Fibroblast of the aortic adventitia (primary cell): ENCODE results near the gene CCDC8. TPM values are rescaled to one million over a fixed set of nuclear protein-coding genes. Genes with fewer than 3 reads are reported as not detected.
A peak's percentile ranks its signal among the peaks of the same experiment; 100 is the strongest.

Experiments used
- DNase-seq: peaks from one replicate; pipeline ENCODE4 v3.0.0-alpha.2; 2010; ENCODE audit warnings: low read depth
- H3K4me3 ChIP-seq: 2 replicates; pipeline ENCODE4 v1.5.1; 2011; ENCODE audit warnings: low read depth, mild to moderate bottlenecking, control low read depth, low read length, moderate library complexity
- CTCF ChIP-seq: IDR thresholded peaks from 2 replicates; pipeline ENCODE4 v1.5.1; 2011; ENCODE audit warnings: mild to moderate bottlenecking, low read length, control low read depth, inconsistent platforms; ENCODE audit not compliant: insufficient read depth
- total RNA-seq: library from RNA; depleted of rRNA; stranded (reverse); fragments of >200 nt; gene quantifications from 2 replicates; pipeline ENCODE4 v1.2.3, GENCODE V29; 2012; ENCODE audit warnings: low replicate concordance

CCDC8 gene
- total RNA-seq, 1 donor: 8.5 TPM

DNA sequence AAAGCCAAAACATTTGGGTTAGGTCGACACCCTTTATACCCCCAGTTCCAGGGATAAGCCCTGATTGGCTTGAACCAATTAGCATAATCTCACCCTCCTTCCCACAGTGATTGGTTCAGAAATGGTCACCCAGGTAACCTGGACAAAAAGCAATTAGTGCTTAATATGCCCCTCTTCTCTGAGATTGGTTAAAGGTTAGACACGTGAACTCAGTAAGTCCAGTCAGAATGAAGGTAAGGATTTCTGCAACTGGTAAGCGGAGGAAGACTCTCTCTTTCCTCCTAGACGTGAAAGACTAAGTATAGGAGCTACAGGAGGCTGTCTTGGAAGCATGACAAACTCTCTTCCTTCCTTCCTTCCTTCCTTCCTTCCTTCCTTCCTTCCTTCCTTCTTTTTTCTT, 16.6 kb upstream of the CCDC8 start:
- DNase-seq: no peak
- H3K4me3 ChIP-seq: no peak overlapping the region
- TF ChIP-seq CTCF: no peak

- no peak for TF ChIP-seq CTCF
- DNase-seq: no peak
- peak within 1 kb of the TSS; percentile 44 for H3K4me3 ChIP-seq
Measured at GRCh38 chr19:46428239-46429135, 15.1 kb upstream of the CCDC8 start, which contains the start of gene PNMA8C. PNMA8C (minus strand) TSS chr19:46428936; CDS start chr19:46428359, 577 bp downstream.

DNA sequence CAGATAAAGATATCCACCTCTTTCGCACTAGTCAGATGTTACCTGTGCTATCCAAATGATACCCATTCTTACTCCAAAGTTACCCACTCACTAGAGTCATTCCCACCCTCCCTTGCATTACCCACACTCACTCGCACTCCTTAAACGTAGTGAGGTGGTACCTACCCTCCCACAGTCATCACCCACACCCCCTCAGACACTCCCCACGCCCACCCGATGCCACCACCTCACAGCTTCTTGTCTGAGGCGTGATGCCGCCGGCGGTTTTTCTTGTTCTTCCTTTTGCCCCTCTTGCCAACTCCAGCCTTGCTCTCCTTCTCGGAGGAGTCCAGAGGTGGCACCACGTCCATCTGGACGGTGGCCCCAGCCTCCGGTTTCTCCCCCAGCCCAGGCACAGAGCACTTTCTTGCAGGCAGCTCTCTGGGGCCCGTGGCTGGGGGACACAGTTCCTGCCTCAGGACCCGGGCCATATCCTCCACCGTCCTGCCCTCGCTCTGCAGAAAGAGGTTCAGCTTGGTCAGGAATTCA, 14.2 kb upstream of the CCDC8 start:
- DNase-seq: no peak
- no peak for TF ChIP-seq CTCF
- H3K4me3 ChIP-seq: no peak overlapping the region

- TF ChIP-seq CTCF: no peak
- DNase-seq: peak; percentile 75
- peak overlapping the region; percentile 58 for H3K4me3 ChIP-seq
Measured at GRCh38 chr19:46426506-46427162, 13.3 kb upstream of the CCDC8 start.

DNA sequence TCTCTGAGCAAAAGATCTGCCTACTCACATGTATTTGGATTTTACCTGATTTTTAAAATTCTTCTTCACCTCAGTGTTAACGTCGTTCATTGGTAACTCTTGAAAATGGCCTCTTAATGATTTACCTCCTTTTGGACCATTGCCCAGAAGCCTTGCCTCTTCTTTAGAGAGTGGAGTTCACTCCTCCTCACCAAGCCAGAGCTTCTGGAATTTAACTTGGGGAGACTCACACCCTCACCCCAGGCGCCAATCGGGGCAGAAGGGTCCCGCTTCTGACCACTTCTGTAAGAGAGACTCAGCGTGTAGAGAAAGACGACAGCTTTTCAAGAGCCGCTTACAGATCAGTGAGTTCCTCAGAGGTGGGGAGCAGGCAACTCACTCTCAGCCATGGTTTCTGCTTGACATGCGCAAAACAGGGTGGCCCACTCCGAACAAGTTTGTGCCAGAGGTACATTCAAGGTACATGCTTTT, 12.7 kb upstream of the CCDC8 start:
- no peak for DNase-seq
- peak overlapping the region; percentile 58 for H3K4me3 ChIP-seq
- TF ChIP-seq CTCF: no peak

DNA sequence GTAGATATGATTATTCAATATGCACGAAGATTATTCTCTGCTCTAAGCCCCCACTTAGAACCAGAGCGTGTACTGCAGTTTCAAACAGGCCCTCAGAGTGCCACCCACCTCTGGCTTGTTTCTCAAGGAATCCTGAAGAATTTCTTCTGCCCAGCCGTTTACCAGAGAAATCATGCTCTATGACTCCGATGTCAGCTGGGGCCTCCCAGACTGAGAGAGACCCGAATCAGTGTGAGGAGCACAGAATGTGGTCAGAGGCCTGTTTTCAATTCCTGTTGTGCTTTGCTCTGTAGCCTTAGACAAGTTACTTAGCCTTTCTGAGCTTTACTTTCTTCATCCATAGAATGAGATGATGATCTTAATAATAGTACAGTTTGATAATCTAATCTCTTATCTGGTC, 9.8 kb upstream of the CCDC8 start:
- no peak overlapping the region for H3K4me3 ChIP-seq
- no peak for DNase-seq
- no peak for TF ChIP-seq CTCF
